Keratinocyte (primary cell): ENCODE measurements around the gene MAP4. TPM values are rescaled to one million over a fixed set of nuclear protein-coding genes. Genes with fewer than 3 reads are reported as not detected.

Experiments
- DNase-seq: peaks from one replicate; pipeline ENCODE4 v3.0.0-alpha.2; 2011; ENCODE audit warnings: low read depth, missing footprints, low spot score
- FAIRE-seq: peaks from 2 replicates; lab custom pipeline; 2011; peaks lifted over from hg19 to GRCh38; lab: Jason Lieb, UNC
- H2AFZ ChIP-seq: 2 replicates; pipeline ENCODE4 v1.6.0; 2012; ENCODE audit warnings: low read length, control low read depth, inconsistent platforms; ENCODE audit not compliant: control insufficient read depth
- H3K27ac ChIP-seq: 2 replicates; pipeline ENCODE4 v1.5.1; 2011; ENCODE audit warnings: low read length; ENCODE audit not compliant: control insufficient read depth, insufficient read depth
- H3K27me3 ChIP-seq: 3 replicates; pipeline ENCODE4 v1.6.0; 2011; ENCODE audit warnings: low read length; ENCODE audit not compliant: control insufficient read depth, insufficient read depth; ENCODE audit errors: extremely low read depth
- H3K36me3 ChIP-seq, 2 experiments: 2 replicates in 1 of 2; 3 replicates in 1 of 2; pipeline ENCODE4 v1.5.1; 2011; ENCODE audit warnings: low read length in 2 of 2, mild to moderate bottlenecking in 1 of 2; ENCODE audit not compliant: control insufficient read depth in 2 of 2, insufficient read depth in 2 of 2; ENCODE audit errors: extremely low read depth in 1 of 2
- H3K4me1 ChIP-seq: 3 replicates; pipeline ENCODE4 v1.5.1; 2011; ENCODE audit warnings: low read length; ENCODE audit not compliant: control insufficient read depth, insufficient read depth; ENCODE audit errors: extremely low read depth
- H3K4me2 ChIP-seq: 3 replicates; pipeline ENCODE4 v1.6.0; 2011; ENCODE audit warnings: low read depth, low read length; ENCODE audit not compliant: control insufficient read depth, insufficient read depth; ENCODE audit errors: extremely low read depth
- H3K4me3 ChIP-seq, 3 experiments: fragments of 200-600 bp in 1 of 3; sonication (generic) in 1 of 3; 2 replicates in 2 of 3; 3 replicates in 1 of 3; pipeline ENCODE4 v1.5.1; 2011 to 2016; ENCODE audit warnings: low read length in 3 of 3, mild to moderate bottlenecking in 3 of 3, control low read depth in 2 of 3, inconsistent platforms in 1 of 3, low read depth in 1 of 3, mixed read lengths in 1 of 3, mixed run types in 1 of 3, moderate library complexity in 1 of 3; ENCODE audit not compliant: control insufficient read depth in 2 of 3, insufficient read depth in 2 of 3; ENCODE audit errors: extremely low read depth in 1 of 3
- H3K79me2 ChIP-seq: 2 replicates; pipeline ENCODE4 v1.6.0; 2012; ENCODE audit warnings: low read length; ENCODE audit not compliant: control insufficient read depth, insufficient read depth
- H3K9ac ChIP-seq: 3 replicates; pipeline ENCODE4 v1.6.0; 2011; ENCODE audit warnings: low read length; ENCODE audit not compliant: control insufficient read depth, insufficient read depth; ENCODE audit errors: extremely low read depth
- H3K9me1 ChIP-seq: 3 replicates; pipeline ENCODE4 v1.6.0; 2011; ENCODE audit warnings: low read length; ENCODE audit not compliant: control insufficient read depth, insufficient read depth; ENCODE audit errors: extremely low read depth
- H3K9me3 ChIP-seq: 2 replicates; pipeline ENCODE4 v1.5.1; 2012; ENCODE audit warnings: low read depth, low read length; ENCODE audit not compliant: control insufficient read depth
- H4K20me1 ChIP-seq: 3 replicates; pipeline ENCODE4 v1.6.0; 2011; ENCODE audit warnings: low read length; ENCODE audit not compliant: control insufficient read depth, insufficient read depth; ENCODE audit errors: extremely low read depth
- CTCF ChIP-seq, 3 experiments: IDR thresholded peaks in 1 of 3; conservative IDR thresholded peaks in 1 of 3; optimal IDR thresholded peaks in 1 of 3; 2 replicates in 2 of 3; 3 replicates in 1 of 3; pipeline versions ENCODE3 to v1.5.1; 2011; ENCODE audit warnings: low read length in 3 of 3, mild to moderate bottlenecking in 3 of 3, moderate library complexity in 2 of 3, control low read depth in 1 of 3, inconsistent platforms in 1 of 3; ENCODE audit not compliant: insufficient read depth in 2 of 3; ENCODE audit errors: extremely low read depth in 1 of 3
- EZH2 ChIP-seq: IDR thresholded peaks from one replicate; pipeline ENCODE4 v1.6.1; 2012; ENCODE audit warnings: inconsistent platforms, mild to moderate bottlenecking, low read length, moderate library complexity
- dilution Hi-C: fragments of 300-500 bp; cut with MboI; formaldehyde crosslinking; loops from one replicate; pipeline ENCODE4 v1.7.0; 2020; ENCODE audit warnings: low sequenced_read_pairs; ENCODE audit not compliant: extremely low pct_ligation_motif_present
- polyA plus RNA-seq, 5 experiments: library from polyadenylated mRNA; depleted of rRNA in 3 of 5; stranded (reverse) in 3 of 5; stranded (forward) in 1 of 5; unstranded in 1 of 5; fragments of >200 nt; gene quantifications; 1 replicate in 1 of 5; 2 replicates in 3 of 5; 3 replicates in 1 of 5; pipeline versions ENCODE4 v1.2.1 to v1.2.3, GENCODE V29; 2011 to 2012; ENCODE audit warnings: missing spikeins in 2 of 5, low read depth in 1 of 5, low replicate concordance in 1 of 5

The MAP4 gene
- polyA plus RNA-seq, 1 donor (not counting 4 experiments of a cell fraction or from before 2014, with no cell fraction given): 110 TPM

- DNase-seq: no peak
- no peak overlapping the region for H3K27ac ChIP-seq
- H3K9ac ChIP-seq: no peak overlapping the region
- H3K4me2 ChIP-seq: no peak overlapping the region
- H2AFZ ChIP-seq: no peak overlapping the region
- no peak for TF ChIP-seq CTCF (optimal IDR thresholded peaks at IDR 0.05 in 1 of 3, IDR thresholded peaks at IDR 0.05 in 1 of 3, conservative IDR thresholded peaks at IDR 0.05 in 1 of 3; ENCODE audit: extremely low read depth in 1 of 3, insufficient read depth in 2 of 3, low read length in 3 of 3)
- TF ChIP-seq EZH2: no peak
- no peaks in the 10 kb centered on the region for H3K9me1 ChIP-seq
- dilution Hi-C loops: no loop called here
- no peaks in the 10 kb centered on the region for H3K27me3 ChIP-seq
- no peaks in the 10 kb centered on the region for H3K79me2 ChIP-seq
- H3K36me3 ChIP-seq: peaks cover 62 to 78% of the 10 kb centered on the region in 2 experiments
- no peak overlapping the region for H3K4me3 ChIP-seq
- no peaks in the 10 kb centered on the region for H3K4me1 ChIP-seq
- H4K20me1 ChIP-seq: peaks cover 20% of the 10 kb centered on the region
- no peaks in the 10 kb centered on the region for H3K9me3 ChIP-seq
- no peak for FAIRE-seq
These were observed 169.9 kb downstream of the MAP4 start for GRCh38 chr3:47846186-47846879.

GRCh38 chr3:47841786-47842349 lies 174.3 kb downstream of the MAP4 start:
- TF ChIP-seq EZH2: no peak
- TF ChIP-seq CTCF (optimal IDR thresholded peaks at IDR 0.05 in 1 of 3, IDR thresholded peaks at IDR 0.05 in 1 of 3, conservative IDR thresholded peaks at IDR 0.05 in 1 of 3; ENCODE audit: extremely low read depth in 1 of 3, insufficient read depth in 2 of 3, low read length in 3 of 3): no peak
- dilution Hi-C loops: no loop called here
- peaks cover 9% of the 10 kb centered on the region for H3K79me2 ChIP-seq
- peaks cover 56 to 58% of the 10 kb centered on the region in 2 experiments for H3K36me3 ChIP-seq
- H3K27me3 ChIP-seq: no peaks in the 10 kb centered on the region
- H3K4me1 ChIP-seq: no peaks in the 10 kb centered on the region
- DNase-seq (no peak), FAIRE-seq (no peak)
- H3K9ac ChIP-seq: no peak overlapping the region
- H4K20me1 ChIP-seq: peaks cover 16% of the 10 kb centered on the region
- no peak overlapping the region for H3K4me3 ChIP-seq
- no peak overlapping the region for H3K27ac ChIP-seq
- no peak overlapping the region for H3K4me2 ChIP-seq
- H3K9me1 ChIP-seq: no peaks in the 10 kb centered on the region
- H2AFZ ChIP-seq: no peak overlapping the region
- no peaks in the 10 kb centered on the region for H3K9me3 ChIP-seq
